ENCODE measurements around the gene UNKL.

DNA sequence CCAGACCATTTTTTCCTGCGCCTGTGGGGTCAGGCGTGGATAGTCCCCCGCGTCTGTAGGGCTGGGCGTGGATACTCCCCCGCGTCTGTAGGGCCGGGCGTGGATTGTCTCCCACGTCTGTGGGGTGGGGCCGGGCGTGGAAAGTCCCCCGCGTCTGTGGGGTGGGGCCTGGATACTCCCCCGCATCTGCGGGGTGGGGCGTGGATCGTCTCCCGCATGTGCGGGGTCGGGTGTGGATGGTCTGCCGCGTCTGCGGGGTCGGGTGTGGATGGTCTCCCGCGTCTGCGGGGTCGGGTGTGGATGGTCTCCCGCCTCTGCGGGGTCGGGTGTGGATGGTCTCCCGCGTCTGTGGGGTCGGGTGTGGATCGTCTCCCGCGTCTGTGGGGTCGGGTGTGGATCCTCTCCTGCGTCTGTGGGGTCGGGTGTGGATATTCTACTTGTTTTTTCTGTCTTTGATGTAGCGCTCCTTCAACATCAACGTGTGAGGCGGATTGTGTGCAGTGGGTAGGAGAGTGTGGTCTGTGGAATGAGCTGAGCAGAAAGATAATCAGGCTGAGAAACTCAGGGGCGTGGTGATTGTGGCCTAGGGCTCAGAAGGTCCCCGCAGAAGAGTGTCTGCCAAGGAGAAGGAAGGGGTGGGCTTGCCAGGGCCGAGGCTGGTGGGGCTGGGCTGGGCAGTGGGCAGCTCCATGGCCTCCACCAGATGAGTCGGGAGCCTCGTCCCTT is 59.5 kb downstream of the UNKL start:
- no peak for TF ChIP-seq POLR2A (IDR thresholded peaks at IDR 0.05)
- TF ChIP-seq, protein P1, sequence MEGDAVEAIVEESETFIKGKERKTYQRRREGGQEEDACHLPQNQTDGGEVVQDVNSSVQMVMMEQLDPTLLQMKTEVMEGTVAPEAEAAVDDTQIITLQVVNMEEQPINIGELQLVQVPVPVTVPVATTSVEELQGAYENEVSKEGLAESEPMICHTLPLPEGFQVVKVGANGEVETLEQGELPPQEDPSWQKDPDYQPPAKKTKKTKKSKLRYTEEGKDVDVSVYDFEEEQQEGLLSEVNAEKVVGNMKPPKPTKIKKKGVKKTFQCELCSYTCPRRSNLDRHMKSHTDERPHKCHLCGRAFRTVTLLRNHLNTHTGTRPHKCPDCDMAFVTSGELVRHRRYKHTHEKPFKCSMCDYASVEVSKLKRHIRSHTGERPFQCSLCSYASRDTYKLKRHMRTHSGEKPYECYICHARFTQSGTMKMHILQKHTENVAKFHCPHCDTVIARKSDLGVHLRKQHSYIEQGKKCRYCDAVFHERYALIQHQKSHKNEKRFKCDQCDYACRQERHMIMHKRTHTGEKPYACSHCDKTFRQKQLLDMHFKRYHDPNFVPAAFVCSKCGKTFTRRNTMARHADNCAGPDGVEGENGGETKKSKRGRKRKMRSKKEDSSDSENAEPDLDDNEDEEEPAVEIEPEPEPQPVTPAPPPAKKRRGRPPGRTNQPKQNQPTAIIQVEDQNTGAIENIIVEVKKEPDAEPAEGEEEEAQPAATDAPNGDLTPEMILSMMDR (IDR thresholded peaks at IDR 0.05 in 4 of 5, conservative IDR thresholded peaks at IDR 0.05 in 1 of 5), result no peak
